IMR-90 (cell line): ENCODE measurements around the gene RNF125. TPM values are rescaled to one million over a fixed set of nuclear protein-coding genes. Genes with fewer than 3 reads are reported as not detected.

Experiments
- ATAC-seq: fragments of 200-7000 bp; cut with Tn5 transposase; 2 replicates; pipeline ENCODE4 v1.9.1; 2020; ENCODE audit warnings: low read depth, mild to moderate bottlenecking, moderate library complexity
- BruUV-seq: library from RNA; stranded (reverse); fragments of 400-500 nt; replicated peaks from 2 replicates; lab custom pipeline; 2021; lab: Mats Ljungman, UMichigan
- CTCF ChIA-PET: fragments of 300-600 bp; formaldehyde crosslinking; extraction: SDS; loops from one replicate; lab custom pipeline; 2021; ENCODE audit warnings: antibody characterized with exemption; lab: Yijun Ruan, JAX
- POLR2A ChIA-PET: fragments of 300-600 bp; sonication (Branson Sonifier 250); formaldehyde crosslinking; loops from one replicate; lab custom pipeline; 2022; ENCODE audit warnings: antibody characterized with exemption; ENCODE audit not compliant: unreplicated experiment; lab: Charles Lee
- DNase-seq: peaks from one replicate; pipeline ENCODE4 v3.0.0; 2013
- H2AFZ ChIP-seq: replicated peaks from 2 replicates; pipeline ENCODE3; 2013; ENCODE audit warnings: low read length, mild to moderate bottlenecking; ENCODE audit not compliant: poor library complexity
- H2AK5ac ChIP-seq: 2 replicates; pipeline ENCODE4 v1.6.1; 2013; ENCODE audit warnings: low read depth, low read length, inconsistent platforms
- H2AK9ac ChIP-seq: replicated peaks from 2 replicates; pipeline ENCODE3; 2013; ENCODE audit warnings: mild to moderate bottlenecking, low read depth, low read length, moderate library complexity; ENCODE audit not compliant: poor library complexity
- H2BK120ac ChIP-seq: 2 replicates; pipeline ENCODE4 v1.6.1; 2013; ENCODE audit warnings: low read depth, low read length, inconsistent platforms
- H2BK15ac ChIP-seq: 3 replicates; pipeline ENCODE4 v1.6.1; 2013; ENCODE audit warnings: low read depth, low read length, inconsistent platforms
- H2BK20ac ChIP-seq: 2 replicates; pipeline ENCODE4 v1.6.1; 2013; ENCODE audit warnings: low read depth, mild to moderate bottlenecking, inconsistent platforms, low read length, moderate library complexity
- H2BK5ac ChIP-seq: 2 replicates; pipeline ENCODE4 v1.6.1; 2013; ENCODE audit warnings: mild to moderate bottlenecking, low read depth, low read length, inconsistent platforms; ENCODE audit not compliant: poor library complexity, severe bottlenecking
- H3K14ac ChIP-seq: replicated peaks from 2 replicates; pipeline ENCODE4 v1.6.1; 2013; ENCODE audit warnings: low read depth, low read length, inconsistent platforms
- H3K18ac ChIP-seq: 2 replicates; pipeline ENCODE4 v1.6.1; 2013; ENCODE audit warnings: low read depth, low read length, control low read depth
- H3K23ac ChIP-seq: 2 replicates; pipeline ENCODE4 v1.6.1; 2013; ENCODE audit warnings: low read depth, low read length, inconsistent platforms
- H3K27ac ChIP-seq: 2 replicates; pipeline ENCODE4 v1.5.1; 2013; ENCODE audit warnings: mild to moderate bottlenecking, control low read depth, low read length; ENCODE audit not compliant: insufficient read depth
- H3K27me3 ChIP-seq: 2 replicates; pipeline ENCODE4 v1.6.1; 2013; ENCODE audit warnings: low read length; ENCODE audit not compliant: control insufficient read depth, insufficient read depth
- H3K36me3 ChIP-seq: 2 replicates; pipeline ENCODE4 v1.6.1; 2013; ENCODE audit warnings: low read length, mixed read lengths; ENCODE audit not compliant: control insufficient read depth, insufficient read depth
- H3K4ac ChIP-seq: 2 replicates; pipeline ENCODE4 v1.6.1; 2013; ENCODE audit warnings: low read depth, low read length, inconsistent platforms
- H3K4me1 ChIP-seq: 2 replicates; pipeline ENCODE4 v1.6.1; 2013; ENCODE audit warnings: low read length, mixed read lengths; ENCODE audit not compliant: control insufficient read depth, insufficient read depth
- H3K4me2 ChIP-seq: 2 replicates; pipeline ENCODE4 v1.6.1; 2013; ENCODE audit warnings: low read depth, mild to moderate bottlenecking, control low read depth, low read length, moderate library complexity
- H3K4me3 ChIP-seq: 2 replicates; pipeline ENCODE4 v1.5.1; 2013; ENCODE audit warnings: low read depth, mild to moderate bottlenecking, control low read depth, low read length, moderate library complexity; ENCODE audit not compliant: insufficient read depth
- H3K56ac ChIP-seq: 2 replicates; pipeline ENCODE4 v1.6.1; 2013; ENCODE audit warnings: low read length, inconsistent platforms; ENCODE audit not compliant: insufficient read depth; ENCODE audit errors: extremely low read depth
- H3K79me1 ChIP-seq, 2 experiments: 2 replicates each; pipeline ENCODE4 v1.6.1; 2013; ENCODE audit warnings: low read length in 2 of 2, inconsistent platforms in 1 of 2, low read depth in 1 of 2
- H3K9ac ChIP-seq: 2 replicates; pipeline ENCODE4 v1.6.1; 2013; ENCODE audit warnings: low read depth, low read length, control low read depth
- H3K9me1 ChIP-seq: 2 replicates; pipeline ENCODE4 v1.6.1; 2013; ENCODE audit warnings: low read length, inconsistent platforms; ENCODE audit not compliant: insufficient read depth
- H3K9me3 ChIP-seq: 2 replicates; pipeline ENCODE4 v1.6.1; 2013; ENCODE audit warnings: low read length; ENCODE audit not compliant: control insufficient read depth, insufficient read depth
- H4K20me1 ChIP-seq: 2 replicates; pipeline ENCODE4 v1.6.1; 2013; ENCODE audit warnings: low read length, inconsistent platforms; ENCODE audit not compliant: insufficient read depth
- H4K5ac ChIP-seq: 2 replicates; pipeline ENCODE4 v1.6.1; 2013; ENCODE audit warnings: mild to moderate bottlenecking, low read depth, low read length, control low read depth
- H4K8ac ChIP-seq, 2 experiments: 2 replicates each; pipeline ENCODE4 v1.6.1; 2013; ENCODE audit warnings: low read depth in 2 of 2, low read length in 2 of 2, control low read depth in 1 of 2, inconsistent platforms in 1 of 2
- H4K91ac ChIP-seq: 2 replicates; pipeline ENCODE4 v1.6.1; 2013; ENCODE audit warnings: low read depth, low read length, inconsistent platforms; ENCODE audit not compliant: insufficient read depth
- BHLHE40 ChIP-seq: fragments of 150-350 bp; IDR thresholded peaks from 2 replicates; pipeline ENCODE4 v1.6.1; 2016; ENCODE audit warnings: mild to moderate bottlenecking, low read depth, low read length
- WGBS, 2 experiments: methylation state at CpG; one replicate each; pipeline versions ENCODE4 v1.1.5 to v1.1.7; 2013; ENCODE audit warnings: missing lambda C conversion rate in 2 of 2; ENCODE audit not compliant: insufficient read length in 1 of 2; ENCODE audit errors: extremely low coverage in 2 of 2; 5-methylcytosine and 5-hydroxymethylcytosine counted together
- dilution Hi-C: fragments of 300-500 bp; cut with HindIII; formaldehyde crosslinking; loops from one replicate; pipeline ENCODE4 v1.14.3; 2018; ENCODE audit warnings: low sequenced_read_pairs; ENCODE audit not compliant: unreplicated experiment
- in situ Hi-C: fragments of 300-500 bp; cut with MboI; formaldehyde crosslinking; loops from 3 replicates; pipeline ENCODE4 v1.14.3; 2019; ENCODE audit warnings: low sequenced_read_pairs, inconsistent platforms, mixed read lengths
- intact Hi-C: fragments of 100-400 bp; cut with micrococcal nuclease; formaldehyde crosslinking; loops from 2 replicates; pipeline ENCODE4 v1.10.0; 2022
- polyA plus RNA-seq, 3 experiments: library from polyadenylated mRNA; depleted of rRNA; stranded (reverse); fragments of >200 nt; gene quantifications; 2 replicates each; pipeline ENCODE4 v1.2.3, GENCODE V29; 2012; ENCODE audit warnings: low replicate concordance in 1 of 3
- total RNA-seq: library from RNA; depleted of rRNA; stranded (reverse); fragments of >200 nt; gene quantifications from 2 replicates; pipeline ENCODE4 v1.2.3, GENCODE V29; 2012
- TF ChIP-seq, protein P1 (sequence below): fragments of 150-350 bp; IDR thresholded peaks from 2 replicates; pipeline ENCODE4 v1.6.1; 2017; ENCODE audit warnings: mild to moderate bottlenecking, antibody characterized with exemption, low read length, low read depth

Gene RNF125
- total and polyA plus RNA-seq, 2 of the 4 experiments (the other 2 are of a cell fraction), result under 0.01 to 0.10 TPM

DNA sequence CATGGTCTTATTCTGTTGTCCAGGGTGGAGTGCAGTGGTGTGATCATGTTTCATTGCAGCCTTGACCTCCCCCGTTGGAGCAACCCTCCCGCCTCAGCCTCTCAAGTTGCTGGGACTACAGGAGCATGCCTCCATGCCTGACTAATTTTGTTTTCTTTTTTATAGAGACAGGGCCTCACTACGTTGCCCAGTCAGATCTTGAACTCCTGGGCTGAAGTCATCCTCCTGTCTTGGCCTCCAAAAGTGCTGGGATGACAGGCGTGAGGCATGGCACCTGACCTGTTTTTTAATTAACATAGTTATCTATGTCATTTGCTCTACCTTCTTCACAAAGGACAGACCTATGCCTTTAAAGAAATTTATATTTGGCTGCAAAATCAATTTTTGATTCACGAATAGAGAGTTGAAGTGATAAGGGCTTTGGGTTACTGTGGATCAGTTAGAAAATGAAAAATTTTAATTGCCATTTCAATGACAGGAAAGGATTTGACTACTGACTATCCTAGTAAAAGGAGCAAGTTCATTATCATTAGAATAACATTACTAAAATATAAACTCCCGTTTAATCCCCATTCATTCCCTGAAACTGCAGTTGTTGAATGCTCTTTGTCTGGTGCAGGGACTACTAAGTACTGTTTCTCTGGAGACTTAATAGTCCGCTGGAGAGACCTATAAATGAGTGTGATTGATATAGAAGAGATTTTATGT lies 76.7 kb downstream of the RNF125 start:
- no peak overlapping the region for H2BK20ac ChIP-seq

More for the DNA sequence above, 76.7 kb downstream of the RNF125 start:
- BruUV-seq, result no TSS peak
- Histone ChIP-seq H2BK15ac (no peak overlapping the region), H3K79me1 (peaks cover 0 to 23% of the 10 kb centered on the region in 2 experiments; a peak in 3 of 4 replicates), H2BK5ac (no peak overlapping the region), H3K4me3 (no peak overlapping the region), H3K18ac (no peak overlapping the region), H3K23ac (no peak overlapping the region), H2AFZ (no peak overlapping the region), H3K27me3 (no peaks in the 10 kb centered on the region), H2BK120ac (no peak overlapping the region), H2AK5ac (no peak overlapping the region), H3K4me1 (no peaks in the 10 kb centered on the region), H4K20me1 (peaks cover 10% of the 10 kb centered on the region), H3K27ac (no peak overlapping the region), H3K9me1 (peaks cover 2% of the 10 kb centered on the region; the same call in 1 of the 2 replicates), H4K5ac (no peak overlapping the region), H3K4ac (no peak overlapping the region), H3K9me3 (no peaks in the 10 kb centered on the region), H4K91ac (no peak overlapping the region), H2AK9ac (no peak overlapping the region), H3K9ac (no peak overlapping the region), H3K4me2 (no peak overlapping the region), H4K8ac (no peak overlapping the region), H3K56ac (no peak overlapping the region), H3K36me3 (peaks cover 2% of the 10 kb centered on the region; the same call in 1 of the 2 replicates), H3K14ac (no peak overlapping the region)
- dilution Hi-C loops, result no loop called here
- CTCF ChIA-PET, result no interaction called here
- no peak for ATAC-seq
- in situ Hi-C loops, result no loop called here
- 100% methylated on average over 2 of the region's 7 CpGs; no CpG with 5 or more reads in 1 of the 2 experiments for WGBS, 2 experiments
- POLR2A ChIA-PET, result no interaction called here
- intact Hi-C loops, result loop anchor here (10.0 kb wide), 1 partner anchor 289 kb away; no protein-coding TSS in a partner anchor
- TF ChIP-seq, protein P1, sequence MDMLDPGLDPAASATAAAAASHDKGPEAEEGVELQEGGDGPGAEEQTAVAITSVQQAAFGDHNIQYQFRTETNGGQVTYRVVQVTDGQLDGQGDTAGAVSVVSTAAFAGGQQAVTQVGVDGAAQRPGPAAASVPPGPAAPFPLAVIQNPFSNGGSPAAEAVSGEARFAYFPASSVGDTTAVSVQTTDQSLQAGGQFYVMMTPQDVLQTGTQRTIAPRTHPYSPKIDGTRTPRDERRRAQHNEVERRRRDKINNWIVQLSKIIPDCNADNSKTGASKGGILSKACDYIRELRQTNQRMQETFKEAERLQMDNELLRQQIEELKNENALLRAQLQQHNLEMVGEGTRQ, result no peak
- TF ChIP-seq BHLHE40, result no peak
- DNase-seq, result no peak
